DND-41 (cell line): ENCODE measurements around the gene ATF7IP.
"Not testable (repeated sequence)": the region's sequence is repeated elsewhere in the genome, so short reads cannot be mapped to it uniquely, and the experiment has no call there.

Experiments used
- ATAC-seq: fragments of 200-7000 bp; cut with Tn5 transposase; 3 replicates; pipeline ENCODE4 v1.9.1; 2021; ENCODE audit warnings: low read depth; ENCODE audit not compliant: insufficient read depth
- DNase-seq: peaks from one replicate; pipeline ENCODE4 v3.0.0-alpha.2; 2020
- H2AFZ ChIP-seq: 2 replicates; pipeline ENCODE4 v1.6.0; 2012; ENCODE audit warnings: low read depth, low read length
- H3K27ac ChIP-seq: 2 replicates; pipeline ENCODE4 v1.5.1; 2012; ENCODE audit warnings: low read length, inconsistent platforms
- H3K27me3 ChIP-seq: fragments of 200-600 bp; sonication (generic); 2 replicates; pipeline ENCODE4 v1.6.0; 2012; ENCODE audit warnings: low read length, mild to moderate bottlenecking, inconsistent platforms; ENCODE audit not compliant: insufficient read depth, poor library complexity
- H3K36me3 ChIP-seq: 2 replicates; pipeline ENCODE4 v1.5.1; 2012; ENCODE audit warnings: low read length, inconsistent platforms; ENCODE audit not compliant: insufficient read depth
- H3K4me1 ChIP-seq: 2 replicates; pipeline ENCODE4 v1.5.1; 2012; ENCODE audit warnings: mild to moderate bottlenecking, low read length; ENCODE audit not compliant: insufficient read depth
- H3K4me2 ChIP-seq: 2 replicates; pipeline ENCODE4 v1.6.0; 2012; ENCODE audit warnings: mild to moderate bottlenecking, moderate library complexity, low read length, inconsistent platforms; ENCODE audit not compliant: insufficient read depth
- H3K4me3 ChIP-seq, 2 experiments: fragments of 200-600 bp in 1 of 2; shearing (Covaris generic) in 1 of 2; 2 replicates each; pipeline ENCODE4 v1.5.1; 2012 to 2016; ENCODE audit warnings: inconsistent platforms in 2 of 2, low read length in 2 of 2, mild to moderate bottlenecking in 2 of 2, low read depth in 1 of 2, moderate library complexity in 1 of 2
- H3K79me2 ChIP-seq: 2 replicates; pipeline ENCODE4 v1.6.0; 2012; ENCODE audit warnings: low read length, inconsistent platforms; ENCODE audit not compliant: insufficient read depth
- H3K9ac ChIP-seq: 2 replicates; pipeline ENCODE4 v1.6.0; 2012; ENCODE audit warnings: low read depth, mild to moderate bottlenecking, inconsistent platforms, low read length, moderate library complexity
- H3K9me3 ChIP-seq: 2 replicates; pipeline ENCODE4 v1.5.1; 2012; ENCODE audit warnings: low read length, moderate library complexity, mild to moderate bottlenecking, inconsistent platforms; ENCODE audit not compliant: insufficient read depth, severe bottlenecking
- H4K20me1 ChIP-seq: 2 replicates; pipeline ENCODE4 v1.6.0; 2012; ENCODE audit warnings: low read length; ENCODE audit not compliant: insufficient read depth
- EZH2 ChIP-seq: IDR thresholded peaks from 3 replicates; pipeline ENCODE4 v1.6.1; 2012; ENCODE audit warnings: borderline replicate concordance, low read depth, mild to moderate bottlenecking, moderate library complexity, low read length, inconsistent platforms; ENCODE audit not compliant: severe bottlenecking
- TF ChIP-seq, protein P1 (sequence below): IDR thresholded peaks from 2 replicates; pipeline ENCODE4 v1.5.1; 2012; ENCODE audit warnings: borderline replicate concordance, low read length, moderate library complexity, mild to moderate bottlenecking; ENCODE audit not compliant: poor library complexity, severe bottlenecking; ENCODE audit errors: extremely low read depth

Gene ATF7IP

DNA sequence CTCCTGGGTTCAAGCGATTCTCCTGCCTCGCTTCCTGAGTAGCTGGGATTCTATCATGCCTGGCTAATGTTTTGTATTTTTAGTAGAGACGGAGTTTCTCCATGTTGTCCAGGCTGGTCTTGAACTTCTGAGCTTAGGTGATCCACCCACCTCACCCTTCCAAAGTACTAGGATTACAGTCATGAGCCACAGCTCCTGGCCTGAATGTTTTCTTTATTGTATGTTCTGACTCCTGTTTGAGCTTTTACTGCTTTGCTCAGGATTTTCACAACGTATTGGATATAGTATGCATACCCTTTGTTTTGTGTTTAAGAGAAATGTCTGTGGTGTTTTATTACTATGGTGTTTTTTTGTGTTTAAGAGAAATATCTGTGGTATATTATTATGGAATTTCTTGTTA lies 37.2 kb downstream of the ATF7IP start:
- no peak for DNase-seq
- no peak for ATAC-seq
- Histone ChIP-seq H3K36me3 (no peaks in the 10 kb centered on the region), H3K79me2 (peaks cover 100% of the 10 kb centered on the region), H3K27ac (no peak overlapping the region), H3K9ac (no peak overlapping the region), H4K20me1 (peaks cover 3% of the 10 kb centered on the region; the same call in 1 of the 2 replicates), H3K27me3 (no peaks in the 10 kb centered on the region), H3K4me3 (no peak overlapping the region), H3K4me1 (peaks cover 25% of the 10 kb centered on the region), H3K4me2 (no peak overlapping the region), H3K9me3 (no peaks in the 10 kb centered on the region), H2AFZ (no peak overlapping the region)
- TF ChIP-seq, protein P1, sequence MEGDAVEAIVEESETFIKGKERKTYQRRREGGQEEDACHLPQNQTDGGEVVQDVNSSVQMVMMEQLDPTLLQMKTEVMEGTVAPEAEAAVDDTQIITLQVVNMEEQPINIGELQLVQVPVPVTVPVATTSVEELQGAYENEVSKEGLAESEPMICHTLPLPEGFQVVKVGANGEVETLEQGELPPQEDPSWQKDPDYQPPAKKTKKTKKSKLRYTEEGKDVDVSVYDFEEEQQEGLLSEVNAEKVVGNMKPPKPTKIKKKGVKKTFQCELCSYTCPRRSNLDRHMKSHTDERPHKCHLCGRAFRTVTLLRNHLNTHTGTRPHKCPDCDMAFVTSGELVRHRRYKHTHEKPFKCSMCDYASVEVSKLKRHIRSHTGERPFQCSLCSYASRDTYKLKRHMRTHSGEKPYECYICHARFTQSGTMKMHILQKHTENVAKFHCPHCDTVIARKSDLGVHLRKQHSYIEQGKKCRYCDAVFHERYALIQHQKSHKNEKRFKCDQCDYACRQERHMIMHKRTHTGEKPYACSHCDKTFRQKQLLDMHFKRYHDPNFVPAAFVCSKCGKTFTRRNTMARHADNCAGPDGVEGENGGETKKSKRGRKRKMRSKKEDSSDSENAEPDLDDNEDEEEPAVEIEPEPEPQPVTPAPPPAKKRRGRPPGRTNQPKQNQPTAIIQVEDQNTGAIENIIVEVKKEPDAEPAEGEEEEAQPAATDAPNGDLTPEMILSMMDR, result no peak
- no peak for TF ChIP-seq EZH2

DNA sequence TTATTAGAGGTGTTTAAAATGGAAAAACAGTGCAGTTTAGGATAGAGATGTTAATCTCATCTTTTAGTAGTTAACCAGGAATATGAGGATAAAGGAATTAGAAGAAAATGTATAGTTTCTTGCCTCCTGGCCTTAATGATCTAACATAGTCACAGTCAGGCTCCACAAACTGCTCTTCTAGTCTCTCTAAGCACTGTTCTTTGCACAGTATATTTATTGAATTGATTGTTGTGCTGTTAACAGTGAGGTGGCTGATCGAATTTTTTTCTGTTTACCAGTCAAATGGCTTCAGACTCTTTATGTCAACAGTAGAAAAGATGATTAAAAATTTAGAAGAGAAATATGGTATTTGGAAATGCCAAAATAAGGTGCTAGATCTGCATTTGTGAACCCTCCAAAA lies 37.8 kb downstream of the ATF7IP start:
- no peak overlapping the region for H3K4me2 ChIP-seq
- H3K27ac ChIP-seq, result 0 out of 2 replicates have a peak overlapping the region, but pooled peaks have one; percentile 28
- H3K4me3 ChIP-seq, result no peak overlapping the region
- H3K36me3 ChIP-seq, result no peaks in the 10 kb centered on the region
- H3K27me3 ChIP-seq, result no peaks in the 10 kb centered on the region
- H3K4me1 ChIP-seq, result peaks cover 29% of the 10 kb centered on the region
- H3K79me2 ChIP-seq, result peaks cover 100% of the 10 kb centered on the region
- no peak overlapping the region for H3K9ac ChIP-seq
- H4K20me1 ChIP-seq, result peaks cover 3% of the 10 kb centered on the region; the same call in 1 of the 2 replicates
- no peaks in the 10 kb centered on the region for H3K9me3 ChIP-seq
- TF ChIP-seq, protein P1, result no peak
- TF ChIP-seq EZH2, result no peak
- no peak overlapping the region for H2AFZ ChIP-seq
- no peak for DNase-seq
- ATAC-seq, result 0 out of 3 replicates have a peak, but pooled peaks have one; percentile 45

DNA sequence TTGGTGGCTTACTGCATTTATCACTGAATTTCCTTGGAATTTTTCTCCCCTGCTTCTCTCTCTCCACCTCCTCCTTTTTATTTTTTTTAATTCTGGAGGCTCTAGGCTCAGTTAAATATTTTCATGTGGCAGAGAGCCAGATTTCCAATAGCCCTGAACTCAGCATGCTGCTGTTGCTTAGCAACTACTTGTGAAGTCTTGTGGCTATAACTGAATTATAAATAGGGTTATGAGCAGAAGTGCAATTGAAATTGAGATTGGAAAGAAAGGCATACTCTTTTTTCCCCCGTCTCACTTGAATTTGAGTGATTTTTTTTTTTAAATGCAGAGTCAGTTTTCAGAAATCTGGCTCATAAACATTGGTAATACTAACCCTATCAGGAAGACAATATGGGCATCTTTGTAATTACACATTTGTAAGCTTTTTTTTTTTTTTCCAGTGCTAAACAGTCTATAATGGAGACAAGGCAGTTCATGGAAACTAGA lies 38.3 kb downstream of the ATF7IP start:
- H3K4me3 ChIP-seq, result no peak overlapping the region
- peaks cover 3% of the 10 kb centered on the region; the same call in 1 of the 2 replicates for H4K20me1 ChIP-seq
- no peak overlapping the region for H3K9ac ChIP-seq
- no peaks in the 10 kb centered on the region for H3K9me3 ChIP-seq
- ATAC-seq, result peak; percentile 67
- no peak for TF ChIP-seq EZH2
- TF ChIP-seq, protein P1, result no peak
- peaks cover 100% of the 10 kb centered on the region for H3K79me2 ChIP-seq
- H3K27ac ChIP-seq, result 0 out of 2 replicates have a peak overlapping the region, but pooled peaks have one; percentile 28
- H3K4me2 ChIP-seq, result no peak overlapping the region
- H3K36me3 ChIP-seq, result no peaks in the 10 kb centered on the region
- H2AFZ ChIP-seq, result no peak overlapping the region
- DNase-seq, result no peak
- H3K27me3 ChIP-seq, result no peaks in the 10 kb centered on the region
- H3K4me1 ChIP-seq, result peaks cover 30% of the 10 kb centered on the region

DNA sequence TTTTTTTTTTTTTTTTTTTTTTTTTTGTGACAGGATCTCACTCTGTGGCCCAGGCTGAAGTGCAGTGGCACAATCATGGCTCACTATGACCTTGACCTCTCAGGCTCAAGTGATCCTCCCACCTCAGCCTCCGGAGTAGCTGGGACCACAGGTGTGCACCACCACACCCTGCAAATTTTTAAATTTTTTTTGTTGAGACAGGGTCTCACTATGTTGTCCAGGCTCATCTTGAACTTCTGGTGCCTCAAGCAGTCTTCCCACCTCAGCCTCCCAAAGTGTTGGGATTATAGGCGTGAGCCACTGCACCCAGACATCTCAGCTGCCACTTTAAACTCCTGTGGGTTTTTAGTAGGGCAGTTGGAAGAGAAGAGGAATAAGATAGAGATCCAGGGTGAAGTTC lies 39.9 kb downstream of the ATF7IP start:
- not testable (repeated sequence) for ATAC-seq, H3K4me2 ChIP-seq, H3K9ac ChIP-seq

More for the DNA sequence above, 39.9 kb downstream of the ATF7IP start:
- H3K4me3 ChIP-seq, H3K27ac ChIP-seq, H3K27me3 ChIP-seq, H3K36me3 ChIP-seq, H4K20me1 ChIP-seq, DNase-seq, H2AFZ ChIP-seq, H3K9me3 ChIP-seq: not testable (repeated sequence)
- H3K79me2 ChIP-seq, result peaks cover 100% of the 10 kb centered on the region
- H3K4me1 ChIP-seq, result peaks cover 29% of the 10 kb centered on the region
